Ascending aorta (tissue), 2 donors: ENCODE measurements around the gene C1QL4. TPM values are rescaled to one million over a fixed set of nuclear protein-coding genes. Genes with fewer than 3 reads are reported as not detected.
"Not testable (repeated sequence)": the region's sequence is repeated elsewhere in the genome, so short reads cannot be mapped to it uniquely, and the experiment has no call there.

Experiments used
- DNase-seq, 2 donors: peaks; one replicate each; pipeline ENCODE4 v3.0.0-alpha.2; 2019; ENCODE audit warnings: low spot score in 2 of 2
- H3K27ac ChIP-seq, 2 donors: fragments of 200-600 bp; sonication (generic); one replicate each; pipeline ENCODE4 v1.5.1; 2016 to 2017; ENCODE audit warnings: mild to moderate bottlenecking in 1 of 2
- H3K27me3 ChIP-seq: fragments of 200-600 bp; sonication (generic); one replicate; pipeline ENCODE4 v1.5.1; 2017
- H3K36me3 ChIP-seq, 2 donors: fragments of 200-600 bp; sonication (generic); one replicate each; pipeline ENCODE4 v1.5.1; 2016
- H3K4me1 ChIP-seq, 2 donors: fragments of 200-600 bp; sonication (generic); one replicate each; pipeline ENCODE4 v1.5.1; 2016 to 2017; ENCODE audit warnings: mild to moderate bottlenecking in 1 of 2
- H3K4me3 ChIP-seq, 2 donors: fragments of 200-600 bp; sonication (generic); one replicate each; pipeline ENCODE4 v1.5.1; 2016 to 2017; ENCODE audit warnings: mild to moderate bottlenecking in 1 of 2
- H3K9me3 ChIP-seq, 2 donors: fragments of 200-600 bp; sonication (generic); one replicate each; pipeline ENCODE4 v1.5.1; 2016
- intact Hi-C: fragments of 100-400 bp; cut with DNase I; formaldehyde crosslinking; loops from one replicate; pipeline ENCODE4 v1.15.1; 2023
- total RNA-seq: library from RNA; depleted of rRNA; stranded (reverse); fragments of >200 nt; gene quantifications from one replicate; pipeline ENCODE4 v1.1.0, GENCODE V29; 2016
- TF ChIP-seq, protein P1 (sequence below), 3 experiments: fragments of 200-600 bp in 2 of 3; fragments of 450-650 bp in 1 of 3; sonication (generic) in 2 of 3; IDR thresholded peaks; one replicate each; pipeline ENCODE4 v1.5.1; 2016 to 2019; ENCODE audit warnings: antibody characterized with exemption in 3 of 3, mild to moderate bottlenecking in 1 of 3, moderate library complexity in 1 of 3

C1QL4 gene
- total RNA-seq, 1 donor from 2014 or later = not detected

DNA sequence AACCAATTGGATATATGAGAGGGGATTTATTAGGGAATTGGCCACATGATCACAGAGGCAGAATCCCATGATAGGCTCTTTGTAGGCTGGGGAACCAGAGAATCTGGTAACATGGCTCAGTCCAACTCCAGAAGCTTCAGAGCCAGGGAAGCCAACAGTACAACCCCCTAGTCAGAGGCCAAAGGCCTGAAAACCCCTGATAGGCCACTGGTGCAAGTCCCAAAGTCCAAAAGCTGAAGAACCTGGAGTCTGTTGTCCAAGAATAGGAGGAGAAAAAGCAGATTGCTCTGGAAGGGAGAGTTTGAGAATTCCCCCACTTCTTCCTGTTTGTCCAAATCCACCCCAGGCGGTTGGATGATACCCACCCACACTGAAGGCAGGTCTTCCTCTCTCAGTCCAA, 22.2 kb downstream of the C1QL4 start:
- no peak overlapping the region for H3K27ac ChIP-seq
- DNase-seq = no peak
- TF ChIP-seq, protein P1, sequence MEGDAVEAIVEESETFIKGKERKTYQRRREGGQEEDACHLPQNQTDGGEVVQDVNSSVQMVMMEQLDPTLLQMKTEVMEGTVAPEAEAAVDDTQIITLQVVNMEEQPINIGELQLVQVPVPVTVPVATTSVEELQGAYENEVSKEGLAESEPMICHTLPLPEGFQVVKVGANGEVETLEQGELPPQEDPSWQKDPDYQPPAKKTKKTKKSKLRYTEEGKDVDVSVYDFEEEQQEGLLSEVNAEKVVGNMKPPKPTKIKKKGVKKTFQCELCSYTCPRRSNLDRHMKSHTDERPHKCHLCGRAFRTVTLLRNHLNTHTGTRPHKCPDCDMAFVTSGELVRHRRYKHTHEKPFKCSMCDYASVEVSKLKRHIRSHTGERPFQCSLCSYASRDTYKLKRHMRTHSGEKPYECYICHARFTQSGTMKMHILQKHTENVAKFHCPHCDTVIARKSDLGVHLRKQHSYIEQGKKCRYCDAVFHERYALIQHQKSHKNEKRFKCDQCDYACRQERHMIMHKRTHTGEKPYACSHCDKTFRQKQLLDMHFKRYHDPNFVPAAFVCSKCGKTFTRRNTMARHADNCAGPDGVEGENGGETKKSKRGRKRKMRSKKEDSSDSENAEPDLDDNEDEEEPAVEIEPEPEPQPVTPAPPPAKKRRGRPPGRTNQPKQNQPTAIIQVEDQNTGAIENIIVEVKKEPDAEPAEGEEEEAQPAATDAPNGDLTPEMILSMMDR (IDR thresholded peaks at IDR 0.05) = no peak
- H3K36me3 ChIP-seq = no peaks in the 10 kb centered on the region
- H3K27me3 ChIP-seq = no peaks in the 10 kb centered on the region
- intact Hi-C loops = no loop called here
- no peak overlapping the region for H3K4me3 ChIP-seq
- H3K9me3 ChIP-seq = no peaks in the 10 kb centered on the region
- H3K4me1 ChIP-seq = no peaks in the 10 kb centered on the region

DNA sequence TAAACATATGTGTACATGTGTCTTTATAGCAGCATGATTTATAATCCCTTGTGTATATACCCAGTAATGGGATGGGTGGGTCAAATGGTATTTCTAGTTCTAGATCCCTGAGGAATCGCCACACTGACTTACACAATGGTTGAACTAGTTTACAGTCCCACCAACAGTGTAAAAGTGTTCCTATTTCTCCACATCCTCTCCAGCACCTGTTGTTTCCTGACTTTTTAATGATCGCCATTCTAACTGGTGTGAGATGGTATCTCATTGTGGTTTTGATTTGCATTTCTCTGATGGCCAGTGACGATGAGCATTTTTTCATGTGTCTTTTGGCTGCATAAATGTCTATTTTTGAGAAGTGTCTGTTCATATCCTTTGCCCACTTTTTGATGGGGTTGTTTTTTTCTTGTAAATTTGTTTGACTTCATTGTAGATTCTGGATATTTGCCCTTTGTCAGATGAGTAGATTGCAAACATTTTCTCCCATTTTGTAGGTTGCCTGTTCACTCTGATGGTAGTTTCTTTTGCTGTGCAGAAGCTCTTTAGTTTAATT, 26.5 kb downstream of the C1QL4 start:
- H3K9me3 ChIP-seq, H3K27ac ChIP-seq, H3K36me3 ChIP-seq, H3K4me3 ChIP-seq, DNase-seq, H3K27me3 ChIP-seq, H3K4me1 ChIP-seq, intact Hi-C loops: not testable (repeated sequence)

DNA sequence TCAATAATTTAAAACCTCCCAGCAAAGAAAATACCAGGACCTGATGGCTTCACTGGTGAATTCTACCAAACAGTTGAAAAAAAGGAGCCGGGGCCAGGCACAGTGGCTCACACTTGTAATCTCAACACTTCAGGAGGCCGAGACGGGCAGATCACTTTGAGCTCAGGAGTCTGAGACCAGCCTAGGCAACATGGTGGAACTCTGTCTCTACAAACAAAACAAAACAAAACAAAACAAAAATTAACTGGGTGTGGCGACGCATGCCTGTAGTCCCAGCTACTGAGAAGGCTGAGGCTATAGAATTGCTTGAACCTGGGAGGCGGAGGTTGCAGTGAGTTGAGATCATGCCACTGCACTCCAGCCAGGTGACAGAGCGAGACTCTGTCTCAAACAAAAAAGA, 27.6 kb downstream of the C1QL4 start:
- H3K27ac ChIP-seq = no peak overlapping the region
- no peaks in the 10 kb centered on the region for H3K36me3 ChIP-seq
- H3K27me3 ChIP-seq = no peaks in the 10 kb centered on the region
- DNase-seq = no peak
- no peaks in the 10 kb centered on the region for H3K4me1 ChIP-seq
- intact Hi-C loops = no loop called here
- TF ChIP-seq, protein P1 (IDR thresholded peaks at IDR 0.05) = no peak
- no peaks in the 10 kb centered on the region for H3K9me3 ChIP-seq
- H3K4me3 ChIP-seq = no peak overlapping the region

DNA sequence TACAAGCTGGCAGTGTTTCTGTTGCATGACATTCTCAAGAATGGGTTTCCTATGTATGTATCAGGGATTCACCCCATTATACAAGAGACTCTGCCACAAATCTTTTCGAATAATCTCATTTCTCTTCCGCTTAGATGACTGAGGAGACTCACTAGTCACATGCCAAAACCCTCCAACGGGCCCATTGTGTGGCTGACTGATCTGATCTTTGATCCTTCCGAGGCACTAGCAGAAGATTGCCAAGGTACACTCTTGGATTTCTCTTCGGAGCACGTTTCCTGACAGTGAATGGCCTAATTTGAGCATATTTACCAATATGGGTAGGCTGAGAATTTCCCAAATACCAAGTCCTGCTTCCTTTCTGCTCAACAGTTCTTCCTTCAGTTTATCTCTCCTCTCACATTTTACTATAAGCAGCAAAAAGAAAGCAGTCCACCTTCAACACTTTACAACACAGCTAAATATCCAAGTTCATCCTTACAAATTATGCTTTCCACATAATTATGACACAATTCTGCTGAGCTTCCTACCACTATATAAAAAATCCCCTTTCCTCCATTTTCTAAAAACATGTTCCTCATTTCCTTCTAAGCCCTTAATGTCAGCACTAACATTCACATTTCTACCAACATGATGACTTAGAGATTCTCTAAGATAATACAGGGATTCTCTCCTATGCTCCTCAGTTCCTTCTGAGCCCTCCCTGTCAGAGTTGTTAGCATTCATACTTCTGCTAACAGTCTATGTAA, 31.1 kb downstream of the C1QL4 start:
- Histone ChIP-seq H3K27me3 (no peaks in the 10 kb centered on the region), H3K4me3 (no peak overlapping the region), H3K9me3 (no peaks in the 10 kb centered on the region), H3K4me1 (no peaks in the 10 kb centered on the region), H3K27ac (no peak overlapping the region), H3K36me3 (no peaks in the 10 kb centered on the region)
- TF ChIP-seq, protein P1 (IDR thresholded peaks at IDR 0.05) = no peak
- intact Hi-C loops = no loop called here
- no peak for DNase-seq

DNA sequence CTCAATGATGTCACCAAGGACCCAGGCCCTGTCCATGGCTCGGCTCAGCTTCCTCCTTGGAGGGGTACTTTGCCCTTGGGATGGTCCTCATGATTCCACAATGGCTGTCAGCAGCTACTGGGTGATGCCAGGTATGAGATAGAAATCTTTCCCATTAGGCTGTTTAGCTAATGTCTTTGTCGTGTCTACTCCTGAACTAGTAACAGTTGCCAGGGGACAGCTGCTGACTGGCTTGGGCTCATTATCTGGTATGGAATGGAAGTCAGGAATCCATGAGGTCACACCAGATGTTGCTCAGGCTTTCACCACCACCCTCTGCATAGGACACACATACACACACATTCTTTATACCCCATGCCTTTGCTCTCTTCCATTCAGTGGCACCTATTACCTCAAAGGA, 32.8 kb downstream of the C1QL4 start:
- no peaks in the 10 kb centered on the region for H3K36me3 ChIP-seq
- H3K9me3 ChIP-seq = no peaks in the 10 kb centered on the region
- no peak overlapping the region for H3K4me3 ChIP-seq
- no peak overlapping the region for H3K27ac ChIP-seq
- H3K27me3 ChIP-seq = no peaks in the 10 kb centered on the region
- TF ChIP-seq, protein P1 (IDR thresholded peaks at IDR 0.05) = no peak
- intact Hi-C loops = no loop called here
- H3K4me1 ChIP-seq = no peaks in the 10 kb centered on the region
- no peak for DNase-seq

DNA sequence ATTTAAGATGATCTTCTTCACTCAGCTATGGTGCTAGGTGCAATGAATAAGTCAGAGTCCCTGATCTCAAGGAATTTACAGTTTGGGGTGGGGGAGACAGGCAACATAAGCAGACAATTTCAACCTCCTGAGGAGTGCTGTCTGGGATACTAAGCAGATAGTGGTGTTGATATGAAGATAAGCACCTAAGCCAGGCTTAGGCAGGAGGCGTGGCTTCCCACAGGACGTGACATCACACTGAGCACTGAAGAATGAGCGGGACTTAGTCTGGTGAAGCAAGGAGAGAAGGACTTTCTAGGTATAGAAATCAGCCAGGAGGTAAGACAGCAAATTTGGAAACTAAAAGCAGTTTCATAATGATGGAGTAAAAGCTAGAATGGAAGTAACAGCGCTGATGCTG, 35.2 kb downstream of the C1QL4 start:
- no peak overlapping the region for H3K4me3 ChIP-seq
- no peak overlapping the region for H3K27ac ChIP-seq
- H3K9me3 ChIP-seq = no peaks in the 10 kb centered on the region
- no peaks in the 10 kb centered on the region for H3K36me3 ChIP-seq
- intact Hi-C loops = no loop called here
- H3K27me3 ChIP-seq = peaks cover 13% of the 10 kb centered on the region
- TF ChIP-seq, protein P1 (IDR thresholded peaks at IDR 0.05) = no peak
- DNase-seq = no peak
- peaks cover under 1 to 7% of the 10 kb centered on the region in 2 donors for H3K4me1 ChIP-seq
